ENCODE measurements around the gene CTNND1.

The CTNND1 gene

DNA sequence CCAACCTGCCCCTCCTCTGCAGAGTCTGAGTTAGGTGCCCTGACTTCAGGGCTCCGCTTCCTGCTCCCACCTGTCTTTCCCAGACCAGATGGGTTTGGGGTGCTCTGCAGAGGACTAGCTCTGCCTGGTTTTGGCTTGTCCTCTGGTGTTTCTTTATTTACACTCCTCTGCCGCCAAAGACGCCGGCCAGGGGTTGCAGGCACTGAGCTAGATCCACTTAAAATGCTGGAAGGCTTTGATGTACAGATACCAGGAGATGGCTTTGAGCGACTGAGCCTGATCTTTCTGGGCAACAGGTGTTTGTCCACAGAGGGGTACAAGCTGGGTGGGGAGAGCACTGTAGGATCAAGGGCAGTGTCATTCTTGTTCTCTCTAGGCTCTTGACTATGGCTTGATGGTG is 16.4 kb upstream of the CTNND1 start:
- ChIA-PET CTCF (no interaction called here), POLR2A (interaction anchor here (0.9 to 1.9 kb wide), 4 partner anchors 10 to 56 kb away, joined by 3 to 5 read pairs (median 4); partner anchors contain the start of gene CTNND1)
- no peak overlapping the region for H3K27ac ChIP-seq (ENCODE audit: extremely low read depth, low read depth, low read length)
- no peaks in the 10 kb centered on the region for H3K4me1 ChIP-seq (ENCODE audit: control insufficient read depth, insufficient read depth, low read length)
- no peaks in the 10 kb centered on the region for H3K9me3 ChIP-seq (ENCODE audit: control insufficient read depth, insufficient read depth, low read depth, low read length)
- no peak for TF ChIP-seq OVOL3 (tag by site-specific recombination; IDR thresholded peaks at IDR 0.05)
- TF ChIP-seq ZNF140 (tag by site-specific recombination; IDR thresholded peaks at IDR 0.05): no peak
- TF ChIP-seq SCRT2 (tag by site-specific recombination; IDR thresholded peaks at IDR 0.05): peak; percentile 62
- no peak for TF ChIP-seq ZNF530 (tag by site-specific recombination; IDR thresholded peaks at IDR 0.05; ENCODE audit: low read depth)
- H3K36me3 ChIP-seq (ENCODE audit: control insufficient read depth in 2 of 2, insufficient read depth in 1 of 2, low read length in 2 of 2): peaks cover 8 to 43% of the 10 kb centered on the region in 2 experiments
- H3K4me3 ChIP-seq (ENCODE audit: low read depth, low read length): no peak overlapping the region

DNA sequence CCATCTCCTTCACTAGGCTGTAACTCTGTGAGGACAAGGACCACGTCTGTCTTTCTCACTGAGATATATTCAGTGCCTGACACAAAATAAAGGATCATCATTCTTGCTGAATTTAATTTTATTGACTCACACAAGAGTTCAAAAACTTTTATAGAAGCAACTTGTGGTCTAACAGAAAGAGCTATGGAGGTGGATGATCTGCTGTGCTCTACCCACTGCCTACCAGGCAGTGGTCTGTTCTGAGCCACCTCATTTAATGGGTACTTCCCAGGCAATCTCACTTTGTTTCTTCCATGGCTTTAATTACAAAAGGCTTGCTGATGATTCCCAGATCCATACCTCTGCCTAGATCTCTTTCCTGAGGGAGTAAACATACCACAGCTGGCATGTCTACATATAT is 14.7 kb upstream of the CTNND1 start:
- ChIA-PET CTCF (interaction anchor here (0.6 to 4.4 kb wide), 3 partner anchors 33 to 54 kb away, joined by 3 to 22 read pairs (median 3); no protein-coding TSS in a partner anchor), POLR2A (interaction anchor here (1.1 to 2.1 kb wide), 3 partner anchors 15 to 54 kb away, joined by 3 to 7 read pairs (median 5); no protein-coding TSS in a partner anchor)
- Histone ChIP-seq H3K4me3 (ENCODE audit: low read depth, low read length) (no peak overlapping the region), H3K4me1 (ENCODE audit: control insufficient read depth, insufficient read depth, low read length) (no peaks in the 10 kb centered on the region), H3K9me3 (ENCODE audit: control insufficient read depth, insufficient read depth, low read depth, low read length) (no peaks in the 10 kb centered on the region), H3K36me3 (ENCODE audit: control insufficient read depth in 2 of 2, insufficient read depth in 1 of 2, low read length in 2 of 2) (peaks cover 8 to 39% of the 10 kb centered on the region in 2 experiments), H3K27ac (ENCODE audit: extremely low read depth, low read depth, low read length) (no peak overlapping the region)
- TF ChIP-seq ZNF202 (tag by site-specific recombination; IDR thresholded peaks at IDR 0.05; ENCODE audit: borderline replicate concordance): no peak
- no peak for TF ChIP-seq ZNF2 (tag by site-specific recombination; IDR thresholded peaks at IDR 0.05)
- TF ChIP-seq, protein P1, sequence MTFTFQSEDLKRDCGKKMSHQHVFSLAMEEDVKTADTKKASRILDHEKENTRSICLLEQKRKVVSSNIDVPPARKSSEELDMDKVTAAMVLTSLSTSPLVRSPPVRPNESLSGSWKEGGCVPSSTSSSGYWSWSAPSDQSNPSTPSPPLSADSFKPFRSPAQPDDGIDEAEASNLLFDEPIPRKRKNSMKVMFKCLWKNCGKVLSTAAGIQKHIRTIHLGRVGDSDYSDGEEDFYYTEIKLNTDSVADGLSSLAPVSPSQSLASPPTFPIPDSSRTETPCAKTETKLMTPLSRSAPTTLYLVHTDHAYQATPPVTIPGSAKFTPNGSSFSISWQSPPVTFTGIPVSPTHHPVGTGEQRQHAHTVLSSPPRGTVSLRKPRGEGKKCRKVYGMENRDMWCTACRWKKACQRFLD (tag by site-specific recombination; IDR thresholded peaks at IDR 0.05): no peak
- TF ChIP-seq REPIN1 (tag by site-specific recombination; IDR thresholded peaks at IDR 0.05; ENCODE audit: low read depth): no peak
- TF ChIP-seq, protein P2, sequence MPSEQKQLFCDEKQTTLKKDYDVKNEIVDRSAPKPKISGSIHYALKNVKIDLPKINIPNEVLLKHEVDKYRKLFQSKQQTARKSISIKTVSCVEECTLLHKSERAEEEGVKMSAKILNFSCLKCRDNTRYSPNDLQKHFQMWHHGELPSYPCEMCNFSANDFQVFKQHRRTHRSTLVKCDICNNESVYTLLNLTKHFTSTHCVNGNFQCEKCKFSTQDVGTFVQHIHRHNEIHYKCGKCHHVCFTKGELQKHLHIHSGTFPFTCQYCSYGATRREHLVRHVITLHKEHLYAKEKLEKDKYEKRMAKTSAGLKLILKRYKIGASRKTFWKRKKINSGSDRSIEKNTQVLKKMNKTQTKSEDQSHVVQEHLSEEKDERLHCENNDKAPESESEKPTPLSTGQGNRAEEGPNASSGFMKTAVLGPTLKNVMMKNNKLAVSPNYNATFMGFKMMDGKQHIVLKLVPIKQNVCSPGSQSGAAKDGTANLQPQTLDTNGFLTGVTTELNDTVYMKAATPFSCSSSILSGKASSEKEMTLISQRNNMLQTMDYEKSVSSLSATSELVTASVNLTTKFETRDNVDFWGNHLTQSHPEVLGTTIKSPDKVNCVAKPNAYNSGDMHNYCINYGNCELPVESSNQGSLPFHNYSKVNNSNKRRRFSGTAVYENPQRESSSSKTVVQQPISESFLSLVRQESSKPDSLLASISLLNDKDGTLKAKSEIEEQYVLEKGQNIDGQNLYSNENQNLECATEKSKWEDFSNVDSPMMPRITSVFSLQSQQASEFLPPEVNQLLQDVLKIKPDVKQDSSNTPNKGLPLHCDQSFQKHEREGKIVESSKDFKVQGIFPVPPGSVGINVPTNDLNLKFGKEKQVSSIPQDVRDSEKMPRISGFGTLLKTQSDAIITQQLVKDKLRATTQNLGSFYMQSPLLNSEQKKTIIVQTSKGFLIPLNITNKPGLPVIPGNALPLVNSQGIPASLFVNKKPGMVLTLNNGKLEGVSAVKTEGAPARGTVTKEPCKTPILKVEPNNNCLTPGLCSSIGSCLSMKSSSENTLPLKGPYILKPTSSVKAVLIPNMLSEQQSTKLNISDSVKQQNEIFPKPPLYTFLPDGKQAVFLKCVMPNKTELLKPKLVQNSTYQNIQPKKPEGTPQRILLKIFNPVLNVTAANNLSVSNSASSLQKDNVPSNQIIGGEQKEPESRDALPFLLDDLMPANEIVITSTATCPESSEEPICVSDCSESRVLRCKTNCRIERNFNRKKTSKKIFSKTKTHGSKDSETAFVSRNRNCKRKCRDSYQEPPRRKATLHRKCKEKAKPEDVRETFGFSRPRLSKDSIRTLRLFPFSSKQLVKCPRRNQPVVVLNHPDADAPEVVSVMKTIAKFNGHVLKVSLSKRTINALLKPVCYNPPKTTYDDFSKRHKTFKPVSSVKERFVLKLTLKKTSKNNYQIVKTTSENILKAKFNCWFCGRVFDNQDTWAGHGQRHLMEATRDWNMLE (tag by site-specific recombination; conservative IDR thresholded peaks at IDR 0.05; ENCODE audit: low read depth): no peak
- TF ChIP-seq, protein P3, sequence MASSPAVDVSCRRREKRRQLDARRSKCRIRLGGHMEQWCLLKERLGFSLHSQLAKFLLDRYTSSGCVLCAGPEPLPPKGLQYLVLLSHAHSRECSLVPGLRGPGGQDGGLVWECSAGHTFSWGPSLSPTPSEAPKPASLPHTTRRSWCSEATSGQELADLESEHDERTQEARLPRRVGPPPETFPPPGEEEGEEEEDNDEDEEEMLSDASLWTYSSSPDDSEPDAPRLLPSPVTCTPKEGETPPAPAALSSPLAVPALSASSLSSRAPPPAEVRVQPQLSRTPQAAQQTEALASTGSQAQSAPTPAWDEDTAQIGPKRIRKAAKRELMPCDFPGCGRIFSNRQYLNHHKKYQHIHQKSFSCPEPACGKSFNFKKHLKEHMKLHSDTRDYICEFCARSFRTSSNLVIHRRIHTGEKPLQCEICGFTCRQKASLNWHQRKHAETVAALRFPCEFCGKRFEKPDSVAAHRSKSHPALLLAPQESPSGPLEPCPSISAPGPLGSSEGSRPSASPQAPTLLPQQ (tag by site-specific recombination; IDR thresholded peaks at IDR 0.05): no peak
- TF ChIP-seq ZNF266 (tag by site-specific recombination; IDR thresholded peaks at IDR 0.05; ENCODE audit: low read depth): no peak
- no peak for TF ChIP-seq ZNF37A (tag by site-specific recombination; IDR thresholded peaks at IDR 0.05)
- TF ChIP-seq OSR2 (tag by site-specific recombination; IDR thresholded peaks at IDR 0.05): no peak
- TF ChIP-seq ZNF324 (tag by site-specific recombination; IDR thresholded peaks at IDR 0.05): no peak
- TF ChIP-seq PRDM1 (tag by site-specific recombination; IDR thresholded peaks at IDR 0.05): no peak
- TF ChIP-seq, protein P4, sequence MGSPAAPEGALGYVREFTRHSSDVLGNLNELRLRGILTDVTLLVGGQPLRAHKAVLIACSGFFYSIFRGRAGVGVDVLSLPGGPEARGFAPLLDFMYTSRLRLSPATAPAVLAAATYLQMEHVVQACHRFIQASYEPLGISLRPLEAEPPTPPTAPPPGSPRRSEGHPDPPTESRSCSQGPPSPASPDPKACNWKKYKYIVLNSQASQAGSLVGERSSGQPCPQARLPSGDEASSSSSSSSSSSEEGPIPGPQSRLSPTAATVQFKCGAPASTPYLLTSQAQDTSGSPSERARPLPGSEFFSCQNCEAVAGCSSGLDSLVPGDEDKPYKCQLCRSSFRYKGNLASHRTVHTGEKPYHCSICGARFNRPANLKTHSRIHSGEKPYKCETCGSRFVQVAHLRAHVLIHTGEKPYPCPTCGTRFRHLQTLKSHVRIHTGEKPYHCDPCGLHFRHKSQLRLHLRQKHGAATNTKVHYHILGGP (tag by site-specific recombination; IDR thresholded peaks at IDR 0.05): no peak
- no peak for TF ChIP-seq ZFP3 (tag by site-specific recombination; IDR thresholded peaks at IDR 0.05; ENCODE audit: low read depth)
- no peak for TF ChIP-seq ZNF274 (IDR thresholded peaks at IDR 0.05; ENCODE audit: low read length)
- no peak for TF ChIP-seq ZNF274 (tag by site-specific recombination; IDR thresholded peaks at IDR 0.05; ENCODE audit: borderline replicate concordance)
- TF ChIP-seq TCF7L2 (IDR thresholded peaks at IDR 0.05; ENCODE audit: borderline replicate concordance, low read depth, low read length): no peak
